ENCODE measurements around the gene TMEM130.

DNA sequence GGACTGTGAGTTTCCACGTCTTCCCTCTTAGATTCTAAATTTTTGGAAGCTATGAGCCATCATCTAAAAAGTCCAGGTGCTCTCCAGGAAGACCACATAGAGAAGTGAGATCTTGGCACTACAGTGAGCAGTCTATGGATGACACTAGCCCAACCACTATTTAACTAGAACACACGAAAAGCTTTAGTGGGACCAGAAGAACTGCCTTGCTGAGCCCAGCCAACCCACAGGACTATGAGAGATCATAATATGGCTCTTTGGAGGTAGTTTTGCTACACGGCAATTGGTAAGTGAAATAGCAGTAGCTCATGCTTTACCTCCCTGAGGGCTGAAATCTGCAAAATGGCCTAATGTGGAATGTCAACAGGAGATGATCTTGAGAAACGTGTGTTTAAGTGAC lies 68.8 kb downstream of the TMEM130 start:
- TF ChIP-seq SP1 (IDR thresholded peaks at IDR 0.05): no peak
- TF ChIP-seq CTCF (IDR thresholded peaks at IDR 0.05; ENCODE audit: low read depth, low read length, missing input control): no peak
- no peak for TF ChIP-seq ZBTB33 (IDR thresholded peaks at IDR 0.05)
- no peak for TF ChIP-seq TAF1 (conservative IDR thresholded peaks at IDR 0.05)
- no peak for TF ChIP-seq HNF4G (IDR thresholded peaks at IDR 0.05)
- TF ChIP-seq, protein P1, sequence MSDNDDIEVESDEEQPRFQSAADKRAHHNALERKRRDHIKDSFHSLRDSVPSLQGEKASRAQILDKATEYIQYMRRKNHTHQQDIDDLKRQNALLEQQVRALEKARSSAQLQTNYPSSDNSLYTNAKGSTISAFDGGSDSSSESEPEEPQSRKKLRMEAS (IDR thresholded peaks at IDR 0.05): no peak
- no peak for TF ChIP-seq ATF3 (IDR thresholded peaks at IDR 0.05)
- no peak for TF ChIP-seq GABPA (IDR thresholded peaks at IDR 0.05 in 1 of 2, conservative IDR thresholded peaks at IDR 0.05 in 1 of 2)
- TF ChIP-seq JUND (IDR thresholded peaks at IDR 0.05): no peak
- no peak for TF ChIP-seq RAD21 (IDR thresholded peaks at IDR 0.05)
- no peak for TF ChIP-seq REST (IDR thresholded peaks at IDR 0.05)

All from liver (tissue), 3 donors.